Kidney epithelial cell (primary cell): ENCODE measurements around the gene HSPA1B. TPM values are rescaled to one million over a fixed set of nuclear protein-coding genes. Genes with fewer than 3 reads are reported as not detected.

Experiments
- total RNA-seq: library from RNA; depleted of rRNA; stranded (reverse); fragments of >200 nt; gene quantifications from 2 replicates; pipeline ENCODE4 v1.2.3, GENCODE V29; 2015

Gene HSPA1B
- total RNA-seq, 1 donor from 2014 or later: 68.3 TPM

Other genes with a start within 250 kb of the HSPA1B start
- gene LTB, start 245.3 kb upstream of the HSPA1B start, total RNA-seq: 19.3 and 21.4 TPM in 2 replicates
- 0.42 TPM in 1 of 2 replicates, not detected in the other for gene LST1, start 241.5 kb upstream of the HSPA1B start, total RNA-seq
- gene NCR3, start 234.7 kb upstream of the HSPA1B start, total RNA-seq: not detected in 2 replicates
- gene AIF1, start 212.5 kb upstream of the HSPA1B start, total RNA-seq: 0.33 TPM in 1 of 2 replicates, not detected in the other
- gene PRRC2A, start 207.0 kb upstream of the HSPA1B start, total RNA-seq: 117 and 143 TPM in 2 replicates
- 468 and 473 TPM in 2 replicates for gene BAG6, start 175.1 kb upstream of the HSPA1B start, total RNA-seq
- 1.3 and 1.8 TPM in 2 replicates for gene APOM, start 171.8 kb upstream of the HSPA1B start, total RNA-seq
- 19.0 and 24.9 TPM in 2 replicates for gene C6orf47, start 167.0 kb upstream of the HSPA1B start, total RNA-seq
- gene GPANK1, start 162.7 kb upstream of the HSPA1B start, total RNA-seq: 17.7 and 22.0 TPM in 2 replicates
- gene CSNK2B, start 161.7 kb upstream of the HSPA1B start, total RNA-seq: 366 and 405 TPM in 2 replicates
- 2.8 and 6.0 TPM in 2 replicates for gene LY6G5B, start 157.8 kb upstream of the HSPA1B start, total RNA-seq
- gene LY6G5C, start 146.7 kb upstream of the HSPA1B start, total RNA-seq: not detected in 2 replicates
- 43.8 and 45.5 TPM in 2 replicates for gene ABHD16A, start 124.4 kb upstream of the HSPA1B start, total RNA-seq
- gene LY6G6F, start 120.9 kb upstream of the HSPA1B start, total RNA-seq: not detected in 2 replicates
- gene LY6G6D, start 112.4 kb upstream of the HSPA1B start, total RNA-seq: not detected in 2 replicates
- gene LY6G6C, start 106.0 kb upstream of the HSPA1B start, total RNA-seq: not detected in 2 replicates
- gene MPIG6B, start 104.4 kb upstream of the HSPA1B start, total RNA-seq: 0.29 TPM in 1 of 2 replicates, not detected in the other
- 91.5 and 106 TPM in 2 replicates for gene DDAH2, start 98.4 kb upstream of the HSPA1B start, total RNA-seq
- 494 and 498 TPM in 2 replicates for gene CLIC1, start 91.2 kb upstream of the HSPA1B start, total RNA-seq
- gene MSH5, start 87.7 kb upstream of the HSPA1B start, total RNA-seq: 8.9 and 13.1 TPM in 2 replicates
- 1.1 and 2.2 TPM in 2 replicates for gene SAPCD1, start 65.1 kb upstream of the HSPA1B start, total RNA-seq
- 1.5 and 3.1 TPM in 2 replicates for gene VWA7, start 50.4 kb upstream of the HSPA1B start, total RNA-seq
- 165 and 181 TPM in 2 replicates for gene VARS1, start 32.0 kb upstream of the HSPA1B start, total RNA-seq
- 78.6 and 89.0 TPM in 2 replicates for gene LSM2, start 20.8 kb upstream of the HSPA1B start, total RNA-seq
- 0.46 and 1.1 TPM in 2 replicates for gene HSPA1L, start 12.5 kb upstream of the HSPA1B start, total RNA-seq
- 54.6 and 67.0 TPM in 2 replicates for gene HSPA1A, start 12.2 kb upstream of the HSPA1B start, total RNA-seq
- 142 and 152 TPM in 2 replicates for gene NEU1, start 35.1 kb downstream of the HSPA1B start, total RNA-seq
- 17.7 and 26.1 TPM in 2 replicates for gene SLC44A4, start 51.3 kb downstream of the HSPA1B start, total RNA-seq
- gene EHMT2, start 70.0 kb downstream of the HSPA1B start, total RNA-seq: 55.7 and 59.3 TPM in 2 replicates
- 3.0 and 4.9 TPM in 2 replicates for gene ZBTB12, start 74.3 kb downstream of the HSPA1B start, total RNA-seq
- 0.07 and 0.63 TPM in 2 replicates for gene C2, start 100.0 kb downstream of the HSPA1B start, total RNA-seq
- gene CFB, start 118.4 kb downstream of the HSPA1B start, total RNA-seq: 1.9 and 13.8 TPM in 2 replicates
- gene NELFE, start 131.2 kb downstream of the HSPA1B start, total RNA-seq: 123 and 140 TPM in 2 replicates
- 43.3 and 49.1 TPM in 2 replicates for gene SKIC2, start 131.4 kb downstream of the HSPA1B start, total RNA-seq
- gene DXO, start 144.4 kb downstream of the HSPA1B start, total RNA-seq: 28.1 and 30.6 TPM in 2 replicates
- gene C4A, start 154.3 kb downstream of the HSPA1B start, total RNA-seq: 1.8 and 3.2 TPM in 2 replicates
- gene C4B, start 187.1 kb downstream of the HSPA1B start, total RNA-seq: 2.3 and 4.4 TPM in 2 replicates
- gene CYP21A2, start 210.7 kb downstream of the HSPA1B start, total RNA-seq: 1.1 TPM in 1 of 2 replicates, not detected in the other